OCI-LY3 (cell line): Measurements from ENCODE around the gene UQCC3.
A peak's percentile ranks its signal among the peaks of the same experiment; 100 is the strongest.

Experiments
- H2AFZ ChIP-seq: fragments of 200-600, 300-600 bp; shearing (Covaris generic); 2 replicates; pipeline ENCODE4 v1.6.0; 2014; ENCODE audit warnings: antibody characterized with exemption, low read depth, low read length
- H3K27ac ChIP-seq: fragments of 200-600, 300-600 bp; sonication (generic); 2 replicates; pipeline ENCODE4 v1.5.1; 2014; ENCODE audit warnings: mild to moderate bottlenecking, low read length, moderate library complexity, mixed read lengths
- H3K27me3 ChIP-seq: fragments of 200-600, 300-600 bp; sonication (generic); 2 replicates; pipeline ENCODE4 v1.6.1; 2014; ENCODE audit warnings: low read depth, low read length, mixed read lengths
- H3K36me3 ChIP-seq: fragments of 200-600, 300-600 bp; sonication (generic); replicated peaks from 2 replicates; pipeline ENCODE3; 2014; ENCODE audit warnings: low read depth, low read length, mixed read lengths
- H3K4me1 ChIP-seq: fragments of 300-600, 200-600 bp; sonication (generic); 2 replicates; pipeline ENCODE4 v1.6.1; 2014; ENCODE audit warnings: low read length, mixed read lengths
- H3K4me2 ChIP-seq: fragments of 200-600, 300-600 bp; sonication (generic); 2 replicates; pipeline ENCODE4 v1.6.1; 2014; ENCODE audit warnings: low read length, mixed read lengths
- H3K4me3 ChIP-seq: fragments of 300-600, 200-600 bp; sonication (generic); 2 replicates; pipeline ENCODE4 v1.5.1; 2014; ENCODE audit warnings: antibody characterized with exemption, mild to moderate bottlenecking, low read length, moderate library complexity
- H3K79me2 ChIP-seq: fragments of 300-600, 200-600 bp; shearing (Covaris generic); 2 replicates; pipeline ENCODE4 v1.6.1; 2014; ENCODE audit warnings: mild to moderate bottlenecking, low read length, mixed read lengths
- H3K9ac ChIP-seq: fragments of 300-600, 200-600 bp; shearing (Covaris generic); 2 replicates; pipeline ENCODE4 v1.6.0; 2014; ENCODE audit warnings: mild to moderate bottlenecking, low read length, moderate library complexity
- H3K9me3 ChIP-seq: fragments of 200-600, 300-600 bp; shearing (Covaris generic); 2 replicates; pipeline ENCODE4 v1.6.1; 2014; ENCODE audit warnings: low read length, mixed read lengths; ENCODE audit not compliant: insufficient read depth
- H4K20me1 ChIP-seq: fragments of 200-600, 300-600 bp; sonication (generic); 2 replicates; pipeline ENCODE4 v1.6.1; 2016; ENCODE audit warnings: low read length, mixed read lengths; ENCODE audit not compliant: insufficient read depth
- EZH2phosphoT487 ChIP-seq: fragments of 200-600 bp; shearing (Covaris generic); IDR thresholded peaks from 2 replicates; pipeline ENCODE4 v1.6.1; 2018; ENCODE audit warnings: antibody characterized with exemption, mixed run types, low read depth
- TF ChIP-seq, protein P1 (sequence below): fragments of 200-600, 300-600 bp; sonication (generic); IDR thresholded peaks from 2 replicates; pipeline ENCODE4 v1.5.1; 2014; ENCODE audit warnings: antibody characterized with exemption, low read length, low read depth

Gene UQCC3

DNA sequence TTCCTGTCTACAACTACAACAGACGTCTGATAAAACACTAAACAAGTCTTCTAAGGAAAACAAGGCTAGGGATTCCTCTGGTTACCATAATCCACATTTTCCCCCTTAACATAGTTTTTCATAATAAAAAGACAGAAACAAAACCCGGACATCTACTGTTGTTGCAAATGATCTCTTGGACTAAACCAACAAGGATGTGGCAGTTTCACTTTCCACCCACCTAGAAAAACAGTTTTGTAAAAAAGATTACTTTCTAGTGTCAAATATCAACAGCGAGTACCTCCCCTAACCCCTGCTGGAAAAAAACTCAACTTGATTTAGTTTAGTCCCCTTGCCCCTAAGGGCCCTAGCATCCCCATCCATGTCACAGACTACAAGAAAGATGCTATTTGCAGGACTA is 41.4 kb downstream of the UQCC3 start:
- Histone ChIP-seq H3K9me3 (no peaks in the 10 kb centered on the region), H3K36me3 (peaks cover 80% of the 10 kb centered on the region), H3K27me3 (no peaks in the 10 kb centered on the region), H3K79me2 (peaks cover 34% of the 10 kb centered on the region), H4K20me1 (no peaks in the 10 kb centered on the region), H3K4me3 (no peak overlapping the region), H2AFZ (no peak overlapping the region), H3K9ac (no peak overlapping the region), H3K4me2 (no peak overlapping the region), H3K4me1 (peaks cover 16% of the 10 kb centered on the region), H3K27ac (peak overlapping the region; percentile 21)
- TF ChIP-seq, protein P1, sequence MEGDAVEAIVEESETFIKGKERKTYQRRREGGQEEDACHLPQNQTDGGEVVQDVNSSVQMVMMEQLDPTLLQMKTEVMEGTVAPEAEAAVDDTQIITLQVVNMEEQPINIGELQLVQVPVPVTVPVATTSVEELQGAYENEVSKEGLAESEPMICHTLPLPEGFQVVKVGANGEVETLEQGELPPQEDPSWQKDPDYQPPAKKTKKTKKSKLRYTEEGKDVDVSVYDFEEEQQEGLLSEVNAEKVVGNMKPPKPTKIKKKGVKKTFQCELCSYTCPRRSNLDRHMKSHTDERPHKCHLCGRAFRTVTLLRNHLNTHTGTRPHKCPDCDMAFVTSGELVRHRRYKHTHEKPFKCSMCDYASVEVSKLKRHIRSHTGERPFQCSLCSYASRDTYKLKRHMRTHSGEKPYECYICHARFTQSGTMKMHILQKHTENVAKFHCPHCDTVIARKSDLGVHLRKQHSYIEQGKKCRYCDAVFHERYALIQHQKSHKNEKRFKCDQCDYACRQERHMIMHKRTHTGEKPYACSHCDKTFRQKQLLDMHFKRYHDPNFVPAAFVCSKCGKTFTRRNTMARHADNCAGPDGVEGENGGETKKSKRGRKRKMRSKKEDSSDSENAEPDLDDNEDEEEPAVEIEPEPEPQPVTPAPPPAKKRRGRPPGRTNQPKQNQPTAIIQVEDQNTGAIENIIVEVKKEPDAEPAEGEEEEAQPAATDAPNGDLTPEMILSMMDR: no peak
- TF ChIP-seq EZH2phosphoT487: no peak

DNA sequence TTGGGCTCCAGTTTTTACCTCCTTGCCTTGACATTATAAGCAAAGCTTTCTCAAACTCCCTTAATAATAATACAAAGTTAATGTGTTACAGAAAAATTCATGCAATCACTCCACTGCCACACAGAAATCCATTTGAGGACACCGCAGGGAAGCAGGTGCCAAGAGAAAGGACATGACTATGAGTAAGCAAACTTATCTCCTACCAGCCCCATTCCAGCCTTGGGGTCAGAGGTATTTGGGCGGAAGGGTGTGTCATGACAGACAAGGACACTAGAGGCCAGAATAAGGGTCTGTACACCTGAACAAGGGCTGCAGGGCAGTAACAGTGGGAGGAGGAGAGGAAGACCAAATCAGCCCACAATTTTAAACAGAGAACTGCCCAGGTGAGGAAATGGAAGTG is 41.9 kb downstream of the UQCC3 start:
- Histone ChIP-seq H3K4me3 (no peak overlapping the region), H3K9ac (no peak overlapping the region), H3K9me3 (no peaks in the 10 kb centered on the region), H3K79me2 (peaks cover 36% of the 10 kb centered on the region), H3K4me1 (peaks cover 16% of the 10 kb centered on the region), H3K4me2 (no peak overlapping the region), H3K27ac (0 out of 2 replicates have a peak overlapping the region, but pooled peaks have one; percentile 21), H3K36me3 (peaks cover 80% of the 10 kb centered on the region), H3K27me3 (no peaks in the 10 kb centered on the region), H4K20me1 (no peaks in the 10 kb centered on the region), H2AFZ (no peak overlapping the region)
- no peak for TF ChIP-seq EZH2phosphoT487
- TF ChIP-seq, protein P1: no peak

DNA sequence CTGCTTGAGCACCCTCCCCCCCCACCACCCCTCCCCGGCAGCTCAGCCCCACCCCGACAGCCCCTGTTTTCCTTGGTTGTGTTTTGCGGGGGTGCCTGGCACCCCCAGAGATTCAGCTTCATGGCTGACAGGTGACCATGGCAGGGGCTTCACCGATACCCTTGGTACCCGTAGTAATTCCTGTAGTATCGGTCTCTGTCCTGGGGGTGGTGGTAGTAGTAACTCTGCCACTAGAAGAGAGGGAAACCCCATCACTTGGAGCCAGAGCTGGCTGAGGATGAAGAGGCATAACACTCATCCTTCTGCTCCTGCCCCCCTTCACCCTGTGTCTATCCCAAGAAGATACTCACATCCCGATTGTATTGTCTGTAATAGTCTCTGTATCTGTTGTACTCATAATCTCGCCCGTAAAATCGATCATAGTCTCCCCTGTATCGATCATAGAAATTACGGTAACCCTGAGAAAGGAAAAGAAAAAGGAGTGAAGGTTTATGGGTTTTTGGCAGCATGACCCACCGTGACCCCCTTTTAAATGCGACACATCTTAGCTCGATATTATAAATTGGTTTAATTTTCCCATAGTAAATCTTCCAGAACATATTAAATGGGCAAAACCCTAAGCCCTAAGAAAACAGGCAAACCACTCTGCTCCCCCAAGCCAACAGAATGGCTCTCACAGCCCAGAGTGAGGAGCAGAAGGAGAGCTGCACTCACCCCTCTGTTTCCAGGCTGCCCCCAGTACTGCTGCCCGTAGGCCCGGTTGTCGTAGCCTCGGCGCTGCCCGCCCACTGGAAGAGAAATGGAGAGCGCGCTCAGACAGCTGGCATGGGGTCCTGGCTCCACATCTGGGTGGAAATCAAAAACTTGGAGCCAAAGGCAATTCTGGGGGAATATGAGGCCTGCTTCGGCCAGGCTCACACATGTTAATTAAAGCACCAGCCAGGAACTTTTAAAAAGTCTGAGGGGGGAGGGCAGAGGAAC is 44.0 kb downstream of the UQCC3 start:
- Histone ChIP-seq H3K9me3 (no peaks in the 10 kb centered on the region), H3K9ac (no peak overlapping the region), H3K27ac (no peak overlapping the region), H2AFZ (no peak overlapping the region), H3K4me1 (no peaks in the 10 kb centered on the region), H3K4me3 (no peak overlapping the region), H3K36me3 (peaks cover 84% of the 10 kb centered on the region), H4K20me1 (no peaks in the 10 kb centered on the region), H3K27me3 (no peaks in the 10 kb centered on the region), H3K79me2 (peaks cover 51% of the 10 kb centered on the region), H3K4me2 (no peak overlapping the region)
- TF ChIP-seq EZH2phosphoT487: no peak
- TF ChIP-seq, protein P1: no peak

DNA sequence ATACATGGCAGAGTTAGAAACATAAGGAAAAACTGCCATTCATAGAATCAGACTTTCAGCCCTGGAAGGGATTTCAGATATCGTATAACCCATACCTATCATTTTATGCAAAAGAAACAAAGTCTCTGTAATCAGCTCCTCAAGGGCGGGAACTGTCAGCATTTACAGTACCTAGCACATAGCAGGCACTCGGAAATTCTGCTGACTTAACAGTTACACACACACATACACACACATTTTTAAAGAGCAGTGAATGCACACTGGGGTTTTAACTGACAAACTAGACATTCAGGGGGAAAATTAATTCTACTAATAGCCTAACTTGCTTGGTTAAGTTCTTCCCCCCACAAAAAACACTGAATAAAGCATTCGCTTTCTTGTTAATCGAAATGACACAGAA is 44.7 kb downstream of the UQCC3 start:
- no peaks in the 10 kb centered on the region for H3K27me3 ChIP-seq
- TF ChIP-seq EZH2phosphoT487: no peak
- TF ChIP-seq, protein P1: no peak
- peaks cover 84% of the 10 kb centered on the region for H3K36me3 ChIP-seq
- no peak overlapping the region for H3K9ac ChIP-seq
- no peak overlapping the region for H3K4me2 ChIP-seq
- peaks cover 57% of the 10 kb centered on the region for H3K79me2 ChIP-seq
- H3K4me1 ChIP-seq: no peaks in the 10 kb centered on the region
- H3K4me3 ChIP-seq: no peak overlapping the region
- H2AFZ ChIP-seq: no peak overlapping the region
- H3K27ac ChIP-seq: no peak overlapping the region
- H3K9me3 ChIP-seq: no peaks in the 10 kb centered on the region
- no peaks in the 10 kb centered on the region for H4K20me1 ChIP-seq
